ENCODE measurements around the gene LCMT1.

Gene LCMT1

DNA sequence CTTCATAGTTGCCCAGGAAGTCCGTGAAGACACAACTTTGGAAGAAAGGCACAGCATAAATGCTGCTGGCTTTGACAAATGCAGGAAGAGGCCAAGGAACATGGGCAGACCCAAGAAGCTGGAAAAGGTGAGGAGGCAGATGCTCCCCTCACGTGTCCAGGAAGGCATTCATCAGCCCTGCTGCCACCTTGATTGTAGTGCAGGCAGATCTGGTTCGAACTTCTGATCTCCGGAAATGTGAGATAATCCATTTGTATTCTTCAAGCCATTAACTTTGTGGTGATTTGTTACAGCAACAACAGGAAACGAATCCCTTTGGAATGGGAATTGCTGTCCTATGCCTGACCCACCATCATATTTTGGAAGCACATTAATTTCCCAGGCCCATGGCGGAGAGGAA, 28.5 kb upstream of the LCMT1 start:
- no peak overlapping the region for H3K4me3 ChIP-seq (ENCODE audit: low read depth, low read length)
- TF ChIP-seq, protein P1, sequence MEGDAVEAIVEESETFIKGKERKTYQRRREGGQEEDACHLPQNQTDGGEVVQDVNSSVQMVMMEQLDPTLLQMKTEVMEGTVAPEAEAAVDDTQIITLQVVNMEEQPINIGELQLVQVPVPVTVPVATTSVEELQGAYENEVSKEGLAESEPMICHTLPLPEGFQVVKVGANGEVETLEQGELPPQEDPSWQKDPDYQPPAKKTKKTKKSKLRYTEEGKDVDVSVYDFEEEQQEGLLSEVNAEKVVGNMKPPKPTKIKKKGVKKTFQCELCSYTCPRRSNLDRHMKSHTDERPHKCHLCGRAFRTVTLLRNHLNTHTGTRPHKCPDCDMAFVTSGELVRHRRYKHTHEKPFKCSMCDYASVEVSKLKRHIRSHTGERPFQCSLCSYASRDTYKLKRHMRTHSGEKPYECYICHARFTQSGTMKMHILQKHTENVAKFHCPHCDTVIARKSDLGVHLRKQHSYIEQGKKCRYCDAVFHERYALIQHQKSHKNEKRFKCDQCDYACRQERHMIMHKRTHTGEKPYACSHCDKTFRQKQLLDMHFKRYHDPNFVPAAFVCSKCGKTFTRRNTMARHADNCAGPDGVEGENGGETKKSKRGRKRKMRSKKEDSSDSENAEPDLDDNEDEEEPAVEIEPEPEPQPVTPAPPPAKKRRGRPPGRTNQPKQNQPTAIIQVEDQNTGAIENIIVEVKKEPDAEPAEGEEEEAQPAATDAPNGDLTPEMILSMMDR (IDR thresholded peaks at IDR 0.05; ENCODE audit: low read depth, low read length) = no peak

DNA sequence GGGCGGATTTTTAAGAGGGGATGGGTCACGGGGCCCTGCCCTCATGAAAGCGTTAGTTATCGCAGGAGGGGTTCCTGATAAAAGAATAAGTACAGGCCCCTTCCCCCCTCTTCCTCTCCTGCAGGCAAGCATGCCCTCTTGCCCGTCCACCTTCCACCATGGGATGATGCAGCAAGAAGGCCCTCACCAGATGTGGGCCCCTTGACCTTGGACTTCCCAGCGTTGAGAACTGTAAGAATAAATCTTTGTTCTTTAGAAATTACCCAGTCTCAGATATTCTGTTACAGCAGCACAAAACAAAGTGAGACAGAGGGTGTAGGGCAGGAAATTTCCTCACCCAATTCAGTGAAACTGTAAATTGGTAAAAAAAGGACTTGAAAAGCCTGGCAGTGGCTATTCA, 27.8 kb upstream of the LCMT1 start:
- no peak overlapping the region for H3K4me3 ChIP-seq (ENCODE audit: low read depth, low read length)
- TF ChIP-seq, protein P1 (IDR thresholded peaks at IDR 0.05; ENCODE audit: low read depth, low read length) = no peak

DNA sequence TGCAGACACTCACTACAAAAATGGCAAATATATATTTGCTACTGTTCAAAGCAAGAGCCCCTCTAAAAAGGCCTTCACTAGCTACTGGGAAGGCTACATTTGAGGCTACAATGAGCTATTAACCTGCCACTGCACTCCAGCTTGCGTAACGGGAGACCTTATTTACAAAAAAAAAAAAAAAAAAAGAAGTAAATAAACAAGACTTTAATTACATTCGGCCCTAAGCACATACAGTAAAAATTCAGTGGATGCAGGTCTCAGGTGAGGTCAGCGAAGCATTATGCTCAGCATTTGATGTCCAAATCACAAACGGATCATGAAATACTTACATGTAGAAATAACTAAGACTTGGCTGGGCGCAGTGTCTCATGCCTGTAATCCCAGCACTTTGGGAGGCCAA, 26.7 kb upstream of the LCMT1 start:
- TF ChIP-seq, protein P1 (IDR thresholded peaks at IDR 0.05; ENCODE audit: low read depth, low read length) = no peak
- no peak overlapping the region for H3K4me3 ChIP-seq (ENCODE audit: low read depth, low read length)

DNA sequence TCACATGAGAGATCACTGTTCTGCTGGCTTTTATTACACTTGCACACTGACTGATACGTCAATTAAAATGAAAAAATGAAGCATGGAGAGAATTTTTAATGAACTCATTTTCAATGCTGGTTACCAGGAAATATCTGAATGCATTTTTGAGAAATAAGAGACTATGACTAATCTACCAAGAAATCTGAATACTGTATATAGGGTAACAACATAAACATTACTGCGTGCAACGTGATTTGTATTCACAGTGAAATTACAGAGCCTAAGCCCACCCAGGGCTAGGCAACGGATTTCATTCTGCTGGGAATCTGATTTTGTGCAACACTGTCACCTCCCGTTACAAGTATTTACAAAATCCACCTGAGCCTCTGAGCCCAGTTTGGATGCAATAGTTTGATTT, 23.8 kb upstream of the LCMT1 start:
- TF ChIP-seq, protein P1 (IDR thresholded peaks at IDR 0.05; ENCODE audit: low read depth, low read length) = no peak
- no peak overlapping the region for H3K4me3 ChIP-seq (ENCODE audit: low read depth, low read length)

DNA sequence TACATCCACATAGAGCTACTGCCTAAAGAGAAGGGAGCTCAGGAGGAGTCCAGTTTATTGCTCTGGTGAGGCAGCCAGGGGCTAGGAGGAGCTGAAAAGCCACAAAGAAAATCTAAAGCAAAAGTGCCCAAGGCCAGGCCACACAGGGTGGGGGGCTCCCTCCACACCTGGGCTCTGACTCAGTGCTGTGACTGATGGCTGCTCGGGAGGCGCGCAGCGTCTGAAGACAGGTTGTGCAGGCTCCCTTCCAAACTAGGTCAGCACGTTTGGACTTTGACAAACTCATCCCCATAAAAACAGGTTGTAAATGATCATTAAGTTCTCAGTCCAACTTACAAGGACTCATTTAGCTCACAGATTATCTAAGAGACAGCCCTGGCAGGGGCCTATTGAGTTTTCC, 22.2 kb upstream of the LCMT1 start:
- H3K4me3 ChIP-seq (ENCODE audit: low read depth, low read length) = no peak overlapping the region
- TF ChIP-seq, protein P1 (IDR thresholded peaks at IDR 0.05; ENCODE audit: low read depth, low read length) = no peak

DNA sequence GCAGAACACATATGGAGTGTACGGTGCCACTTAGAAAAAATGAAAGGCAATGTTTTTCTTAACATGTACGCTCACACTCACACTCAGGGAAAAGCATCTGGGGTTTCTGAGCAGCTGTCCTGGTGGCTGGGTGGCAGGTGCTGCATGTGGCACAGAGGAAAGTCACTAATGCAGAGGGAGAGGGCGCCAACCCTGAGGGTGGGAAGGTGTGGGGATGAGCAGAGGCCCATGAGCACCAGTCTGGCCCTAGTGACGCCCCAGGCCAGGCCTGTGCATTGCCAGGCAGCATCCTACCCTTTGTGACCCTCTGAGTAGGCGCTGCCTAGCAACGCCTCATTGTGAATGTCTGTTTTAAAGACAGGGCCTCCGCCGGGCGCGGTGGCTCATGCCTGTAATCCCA, 19.1 kb upstream of the LCMT1 start:
- TF ChIP-seq, protein P1 (IDR thresholded peaks at IDR 0.05; ENCODE audit: low read depth, low read length) = no peak
- H3K4me3 ChIP-seq (ENCODE audit: low read depth, low read length) = no peak overlapping the region

DNA sequence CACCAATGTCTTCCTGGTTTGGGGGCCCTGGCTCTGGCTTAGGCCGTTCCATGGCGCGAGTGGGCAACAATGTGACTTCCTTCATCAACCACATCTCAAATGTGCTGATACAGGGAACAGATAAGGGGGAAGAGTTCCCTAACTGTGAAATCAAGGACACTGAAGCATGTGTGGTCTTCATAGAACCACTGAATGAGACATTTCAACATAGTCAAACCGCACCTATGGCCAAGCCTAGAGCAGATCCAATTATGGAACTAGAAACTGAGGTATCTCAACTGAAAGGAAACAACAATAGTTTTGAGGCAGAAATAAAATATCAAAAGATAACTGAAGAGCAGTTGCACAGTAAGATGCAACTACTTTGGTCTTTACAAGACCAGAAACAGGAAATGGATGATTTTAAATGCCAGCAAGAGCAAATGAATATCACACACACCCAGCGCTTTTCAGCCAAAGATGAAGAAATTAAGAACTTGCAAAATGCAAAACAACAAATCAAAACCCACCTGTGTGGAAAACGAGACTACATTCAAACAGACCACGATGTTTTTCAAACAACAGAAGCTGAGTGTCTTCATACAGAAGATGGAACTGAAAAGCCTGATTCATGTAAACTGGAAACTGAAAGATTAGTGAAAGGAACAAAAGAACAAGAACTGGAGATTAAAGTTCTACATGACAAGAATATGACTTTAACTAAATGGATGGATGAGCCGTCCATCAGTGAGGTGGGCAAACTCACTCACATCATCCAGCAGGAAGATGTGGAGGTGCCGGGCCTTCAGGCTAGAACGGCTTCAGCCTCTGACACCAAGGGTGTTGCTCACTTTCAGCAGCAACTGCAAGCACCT, 18.1 kb upstream of the LCMT1 start:
- TF ChIP-seq, protein P1 (IDR thresholded peaks at IDR 0.05; ENCODE audit: low read depth, low read length) = no peak
- H3K4me3 ChIP-seq (ENCODE audit: low read depth, low read length) = no peak overlapping the region
